H1 (cell line): ENCODE results near the gene MGMT. TPM values are rescaled to one million over a fixed set of nuclear protein-coding genes. Genes with fewer than 3 reads are reported as not detected.

Experiments
- CHD2 ChIP-seq: IDR thresholded peaks from 2 replicates; pipeline ENCODE4 v1.6.1; 2012; ENCODE audit warnings: low read length, improper control_type of control experiment
- polyA plus RNA-seq, 7 experiments: library from polyadenylated mRNA; depleted of rRNA in 3 of 7; stranded (reverse) in 5 of 7; unstranded in 2 of 7; fragments of >200 nt in 5 of 7; fragments of 200-250 nt in 2 of 7; gene quantifications; 1 replicate in 5 of 7; 2 replicates in 1 of 7; 4 replicates in 1 of 7; pipeline versions ENCODE4 v1.2.1 to v1.2.3, GENCODE V29; 2011 to 2013; ENCODE audit warnings: missing spikeins in 2 of 7, mixed read lengths in 2 of 7
- total RNA-seq: library from RNA; stranded (reverse); fragmentation: NEBNext Ultra II Directional; extraction: Animal tissue kit (Norgen Biotek cat#: 25700); gene quantifications from 2 replicates; pipeline ENCODE4 v1.2.1, GENCODE V29; 2021
- TF ChIP-seq, protein P1 (sequence below): fragments of 300-600 bp; sonication (generic); IDR thresholded peaks from 2 replicates; pipeline ENCODE4 v1.7.1; 2012; ENCODE audit warnings: low read length, moderate library complexity, mild to moderate bottlenecking, inconsistent platforms; ENCODE audit not compliant: insufficient replicate concordance

MGMT gene
- total and polyA plus RNA-seq, 2 of the 8 experiments (the other 6 are each of a cell fraction or from before 2014, with no cell fraction given): 9.9 to 10.7 TPM

- TF ChIP-seq, protein P1, sequence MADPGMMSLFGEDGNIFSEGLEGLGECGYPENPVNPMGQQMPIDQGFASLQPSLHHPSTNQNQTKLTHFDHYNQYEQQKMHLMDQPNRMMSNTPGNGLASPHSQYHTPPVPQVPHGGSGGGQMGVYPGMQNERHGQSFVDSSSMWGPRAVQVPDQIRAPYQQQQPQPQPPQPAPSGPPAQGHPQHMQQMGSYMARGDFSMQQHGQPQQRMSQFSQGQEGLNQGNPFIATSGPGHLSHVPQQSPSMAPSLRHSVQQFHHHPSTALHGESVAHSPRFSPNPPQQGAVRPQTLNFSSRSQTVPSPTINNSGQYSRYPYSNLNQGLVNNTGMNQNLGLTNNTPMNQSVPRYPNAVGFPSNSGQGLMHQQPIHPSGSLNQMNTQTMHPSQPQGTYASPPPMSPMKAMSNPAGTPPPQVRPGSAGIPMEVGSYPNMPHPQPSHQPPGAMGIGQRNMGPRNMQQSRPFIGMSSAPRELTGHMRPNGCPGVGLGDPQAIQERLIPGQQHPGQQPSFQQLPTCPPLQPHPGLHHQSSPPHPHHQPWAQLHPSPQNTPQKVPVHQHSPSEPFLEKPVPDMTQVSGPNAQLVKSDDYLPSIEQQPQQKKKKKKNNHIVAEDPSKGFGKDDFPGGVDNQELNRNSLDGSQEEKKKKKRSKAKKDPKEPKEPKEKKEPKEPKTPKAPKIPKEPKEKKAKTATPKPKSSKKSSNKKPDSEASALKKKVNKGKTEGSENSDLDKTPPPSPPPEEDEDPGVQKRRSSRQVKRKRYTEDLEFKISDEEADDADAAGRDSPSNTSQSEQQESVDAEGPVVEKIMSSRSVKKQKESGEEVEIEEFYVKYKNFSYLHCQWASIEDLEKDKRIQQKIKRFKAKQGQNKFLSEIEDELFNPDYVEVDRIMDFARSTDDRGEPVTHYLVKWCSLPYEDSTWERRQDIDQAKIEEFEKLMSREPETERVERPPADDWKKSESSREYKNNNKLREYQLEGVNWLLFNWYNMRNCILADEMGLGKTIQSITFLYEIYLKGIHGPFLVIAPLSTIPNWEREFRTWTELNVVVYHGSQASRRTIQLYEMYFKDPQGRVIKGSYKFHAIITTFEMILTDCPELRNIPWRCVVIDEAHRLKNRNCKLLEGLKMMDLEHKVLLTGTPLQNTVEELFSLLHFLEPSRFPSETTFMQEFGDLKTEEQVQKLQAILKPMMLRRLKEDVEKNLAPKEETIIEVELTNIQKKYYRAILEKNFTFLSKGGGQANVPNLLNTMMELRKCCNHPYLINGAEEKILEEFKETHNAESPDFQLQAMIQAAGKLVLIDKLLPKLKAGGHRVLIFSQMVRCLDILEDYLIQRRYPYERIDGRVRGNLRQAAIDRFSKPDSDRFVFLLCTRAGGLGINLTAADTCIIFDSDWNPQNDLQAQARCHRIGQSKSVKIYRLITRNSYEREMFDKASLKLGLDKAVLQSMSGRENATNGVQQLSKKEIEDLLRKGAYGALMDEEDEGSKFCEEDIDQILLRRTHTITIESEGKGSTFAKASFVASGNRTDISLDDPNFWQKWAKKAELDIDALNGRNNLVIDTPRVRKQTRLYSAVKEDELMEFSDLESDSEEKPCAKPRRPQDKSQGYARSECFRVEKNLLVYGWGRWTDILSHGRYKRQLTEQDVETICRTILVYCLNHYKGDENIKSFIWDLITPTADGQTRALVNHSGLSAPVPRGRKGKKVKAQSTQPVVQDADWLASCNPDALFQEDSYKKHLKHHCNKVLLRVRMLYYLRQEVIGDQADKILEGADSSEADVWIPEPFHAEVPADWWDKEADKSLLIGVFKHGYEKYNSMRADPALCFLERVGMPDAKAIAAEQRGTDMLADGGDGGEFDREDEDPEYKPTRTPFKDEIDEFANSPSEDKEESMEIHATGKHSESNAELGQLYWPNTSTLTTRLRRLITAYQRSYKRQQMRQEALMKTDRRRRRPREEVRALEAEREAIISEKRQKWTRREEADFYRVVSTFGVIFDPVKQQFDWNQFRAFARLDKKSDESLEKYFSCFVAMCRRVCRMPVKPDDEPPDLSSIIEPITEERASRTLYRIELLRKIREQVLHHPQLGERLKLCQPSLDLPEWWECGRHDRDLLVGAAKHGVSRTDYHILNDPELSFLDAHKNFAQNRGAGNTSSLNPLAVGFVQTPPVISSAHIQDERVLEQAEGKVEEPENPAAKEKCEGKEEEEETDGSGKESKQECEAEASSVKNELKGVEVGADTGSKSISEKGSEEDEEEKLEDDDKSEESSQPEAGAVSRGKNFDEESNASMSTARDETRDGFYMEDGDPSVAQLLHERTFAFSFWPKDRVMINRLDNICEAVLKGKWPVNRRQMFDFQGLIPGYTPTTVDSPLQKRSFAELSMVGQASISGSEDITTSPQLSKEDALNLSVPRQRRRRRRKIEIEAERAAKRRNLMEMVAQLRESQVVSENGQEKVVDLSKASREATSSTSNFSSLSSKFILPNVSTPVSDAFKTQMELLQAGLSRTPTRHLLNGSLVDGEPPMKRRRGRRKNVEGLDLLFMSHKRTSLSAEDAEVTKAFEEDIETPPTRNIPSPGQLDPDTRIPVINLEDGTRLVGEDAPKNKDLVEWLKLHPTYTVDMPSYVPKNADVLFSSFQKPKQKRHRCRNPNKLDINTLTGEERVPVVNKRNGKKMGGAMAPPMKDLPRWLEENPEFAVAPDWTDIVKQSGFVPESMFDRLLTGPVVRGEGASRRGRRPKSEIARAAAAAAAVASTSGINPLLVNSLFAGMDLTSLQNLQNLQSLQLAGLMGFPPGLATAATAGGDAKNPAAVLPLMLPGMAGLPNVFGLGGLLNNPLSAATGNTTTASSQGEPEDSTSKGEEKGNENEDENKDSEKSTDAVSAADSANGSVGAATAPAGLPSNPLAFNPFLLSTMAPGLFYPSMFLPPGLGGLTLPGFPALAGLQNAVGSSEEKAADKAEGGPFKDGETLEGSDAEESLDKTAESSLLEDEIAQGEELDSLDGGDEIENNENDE: no peak
- TF ChIP-seq CHD2: no peak
Measured at GRCh38 chr10:129744134-129745111, 277.4 kb downstream of the MGMT start (continued).
